ENCODE results near the gene CYSTM1.

DNA sequence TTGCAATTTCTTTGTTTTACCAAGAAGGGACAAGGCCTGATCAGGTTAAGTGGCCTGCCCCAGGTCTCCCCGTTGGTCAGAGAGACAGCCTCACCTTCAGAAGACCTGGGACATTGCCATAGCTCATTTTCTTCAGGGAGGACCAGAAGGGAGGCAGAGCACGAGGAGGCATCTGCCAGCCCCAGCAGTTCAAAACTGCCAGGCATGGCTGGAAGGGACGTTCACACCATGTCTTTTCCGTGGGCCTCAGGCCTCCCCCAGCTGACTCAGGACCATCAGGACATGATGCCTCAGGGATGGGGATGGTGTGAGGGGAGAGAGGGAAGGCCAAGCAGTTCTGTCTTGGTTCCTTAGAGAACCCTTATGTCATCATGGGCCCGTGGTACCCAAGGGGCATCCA is 32.7 kb upstream of the CYSTM1 start:
- no peak for TF ChIP-seq POLR2AphosphoS5 (IDR thresholded peaks at IDR 0.05)
- TF ChIP-seq, protein P1, sequence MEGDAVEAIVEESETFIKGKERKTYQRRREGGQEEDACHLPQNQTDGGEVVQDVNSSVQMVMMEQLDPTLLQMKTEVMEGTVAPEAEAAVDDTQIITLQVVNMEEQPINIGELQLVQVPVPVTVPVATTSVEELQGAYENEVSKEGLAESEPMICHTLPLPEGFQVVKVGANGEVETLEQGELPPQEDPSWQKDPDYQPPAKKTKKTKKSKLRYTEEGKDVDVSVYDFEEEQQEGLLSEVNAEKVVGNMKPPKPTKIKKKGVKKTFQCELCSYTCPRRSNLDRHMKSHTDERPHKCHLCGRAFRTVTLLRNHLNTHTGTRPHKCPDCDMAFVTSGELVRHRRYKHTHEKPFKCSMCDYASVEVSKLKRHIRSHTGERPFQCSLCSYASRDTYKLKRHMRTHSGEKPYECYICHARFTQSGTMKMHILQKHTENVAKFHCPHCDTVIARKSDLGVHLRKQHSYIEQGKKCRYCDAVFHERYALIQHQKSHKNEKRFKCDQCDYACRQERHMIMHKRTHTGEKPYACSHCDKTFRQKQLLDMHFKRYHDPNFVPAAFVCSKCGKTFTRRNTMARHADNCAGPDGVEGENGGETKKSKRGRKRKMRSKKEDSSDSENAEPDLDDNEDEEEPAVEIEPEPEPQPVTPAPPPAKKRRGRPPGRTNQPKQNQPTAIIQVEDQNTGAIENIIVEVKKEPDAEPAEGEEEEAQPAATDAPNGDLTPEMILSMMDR (IDR thresholded peaks at IDR 0.05) = no peak
- TF ChIP-seq POLR2A (IDR thresholded peaks at IDR 0.05) = no peak
